SK-N-DZ (cell line): ENCODE data around the gene POLR3A.
A peak's percentile ranks its signal among the peaks of the same experiment; 100 is the strongest.

ENCODE experiments used
- DNase-seq: peaks from one replicate; pipeline ENCODE4 v3.0.0-alpha.2; 2015; ENCODE audit warnings: low spot score

Gene POLR3A

GRCh38 chr10:77979221-77979620, 50.1 kb downstream of the POLR3A start:
- no peak for DNase-seq

DNA sequence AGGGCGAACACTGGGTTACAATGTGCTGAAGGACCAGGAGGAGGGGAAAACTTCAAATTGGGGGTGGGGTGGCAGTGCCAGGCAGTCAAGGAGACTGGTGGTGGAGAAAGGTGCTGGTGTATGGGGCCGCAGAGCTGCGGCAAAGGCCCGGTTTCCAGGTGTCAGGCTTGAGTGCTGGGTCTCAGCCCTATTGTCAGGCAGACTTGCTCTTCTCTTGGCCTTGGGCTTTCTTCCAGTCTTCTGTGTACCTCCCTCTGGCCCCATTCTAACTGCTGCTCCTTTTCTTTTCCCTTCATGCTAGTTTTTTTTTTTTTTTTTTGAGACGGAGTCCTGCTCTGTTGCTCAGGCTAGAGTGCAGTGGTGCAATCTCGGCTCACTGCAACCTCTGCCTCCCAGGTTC, 51.0 kb downstream of the POLR3A start:
- DNase-seq = no peak

DNA sequence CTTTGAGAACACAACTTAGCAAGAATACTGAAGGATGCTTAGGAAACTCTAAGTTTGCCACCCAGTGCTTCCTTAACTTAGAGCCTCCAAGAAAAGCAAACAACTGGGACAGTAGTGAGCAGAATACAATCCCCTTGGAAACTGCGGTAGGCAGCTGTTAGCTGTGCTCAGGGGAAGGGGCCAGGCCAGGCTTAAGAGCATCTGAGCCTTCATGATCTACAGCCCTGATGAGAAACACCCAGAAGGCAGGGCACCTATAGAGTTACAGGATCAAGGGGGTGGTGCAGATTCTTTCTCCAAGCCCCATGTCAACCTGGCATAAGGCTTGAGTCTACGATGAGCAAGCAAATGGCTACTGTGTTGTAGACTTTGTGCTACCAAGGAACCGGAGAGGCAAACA, 51.4 kb downstream of the POLR3A start:
- no peak for DNase-seq

GRCh38 chr10:77977016-77977415, 52.3 kb downstream of the POLR3A start:
- DNase-seq = no peak

DNA sequence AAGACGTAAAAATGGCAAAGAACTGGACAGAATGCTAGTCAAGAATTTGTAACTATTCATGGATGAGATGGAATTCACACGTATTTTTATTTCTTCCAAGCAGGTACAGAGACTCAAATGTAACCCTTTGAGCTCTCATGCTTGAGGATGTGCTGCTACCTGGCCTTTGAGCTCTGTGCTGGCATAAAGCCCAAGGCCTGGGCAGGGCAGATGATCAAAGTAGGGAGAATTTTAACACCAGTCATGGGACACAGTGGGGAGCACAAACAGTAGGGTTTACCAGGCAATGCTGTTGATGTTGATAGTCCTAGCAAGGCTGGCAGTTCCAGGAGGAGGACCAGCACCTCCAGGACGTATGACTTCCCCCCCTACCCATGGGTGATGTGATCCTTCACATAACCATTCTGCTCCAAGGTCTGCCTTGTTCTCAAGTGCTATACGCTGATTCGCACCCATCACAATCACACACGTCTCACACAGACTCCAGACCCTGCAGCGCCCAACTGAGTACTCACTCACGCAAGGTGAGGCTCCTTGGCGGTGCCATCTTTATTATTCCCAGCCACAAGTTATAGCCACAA, 54.1 kb downstream of the POLR3A start:
- DNase-seq = no peak

DNA sequence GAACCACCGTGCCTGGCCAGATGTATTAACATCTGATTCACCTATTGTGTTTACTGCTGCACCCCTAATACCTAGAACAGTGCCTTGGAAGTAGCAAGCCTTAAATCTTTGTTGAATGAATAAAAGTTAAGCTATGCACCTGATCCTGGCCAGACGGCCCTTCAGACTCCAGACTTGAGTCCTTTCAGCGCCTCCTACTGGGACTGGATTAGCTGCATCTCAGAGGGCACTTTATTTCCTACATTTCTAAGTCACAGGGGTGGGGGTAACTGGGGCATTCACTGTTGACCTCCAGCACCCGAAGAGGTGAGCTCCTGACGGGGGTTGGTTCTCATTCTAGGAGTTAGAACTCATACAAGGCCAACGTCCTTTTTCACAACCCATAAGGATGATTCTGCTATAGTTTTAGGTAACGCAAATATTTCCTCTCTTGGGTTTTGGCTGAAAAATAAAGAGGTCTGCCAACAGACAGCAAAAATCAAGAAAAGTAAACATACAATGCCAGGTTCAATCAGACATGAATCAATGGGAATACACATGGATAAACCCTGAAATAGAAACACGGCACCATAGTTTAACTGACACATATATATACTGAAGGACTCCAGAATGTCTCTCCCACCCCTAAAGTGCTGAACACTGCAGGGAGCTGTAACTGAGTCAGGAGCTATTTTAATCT, 54.8 kb downstream of the POLR3A start:
- DNase-seq = no peak

DNA sequence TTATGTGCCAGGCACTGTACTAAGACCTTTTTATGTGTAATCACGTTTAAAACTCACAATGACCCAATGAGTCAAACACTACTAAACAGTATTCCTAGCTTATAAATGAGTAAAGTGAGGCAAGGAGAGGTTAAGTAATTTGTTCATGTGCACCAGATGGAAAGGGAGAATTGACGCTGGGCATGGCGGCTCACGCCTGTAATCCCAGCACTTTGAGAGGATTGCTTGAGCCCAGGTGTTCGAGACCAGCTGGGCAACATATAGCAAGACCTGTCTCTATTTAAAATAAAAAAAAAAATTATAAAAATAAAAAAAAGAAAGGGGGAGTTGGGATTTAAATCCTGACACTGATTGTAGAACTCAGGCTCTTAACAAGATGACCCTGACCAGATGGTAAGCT, 56.0 kb downstream of the POLR3A start:
- DNase-seq = no peak

DNA sequence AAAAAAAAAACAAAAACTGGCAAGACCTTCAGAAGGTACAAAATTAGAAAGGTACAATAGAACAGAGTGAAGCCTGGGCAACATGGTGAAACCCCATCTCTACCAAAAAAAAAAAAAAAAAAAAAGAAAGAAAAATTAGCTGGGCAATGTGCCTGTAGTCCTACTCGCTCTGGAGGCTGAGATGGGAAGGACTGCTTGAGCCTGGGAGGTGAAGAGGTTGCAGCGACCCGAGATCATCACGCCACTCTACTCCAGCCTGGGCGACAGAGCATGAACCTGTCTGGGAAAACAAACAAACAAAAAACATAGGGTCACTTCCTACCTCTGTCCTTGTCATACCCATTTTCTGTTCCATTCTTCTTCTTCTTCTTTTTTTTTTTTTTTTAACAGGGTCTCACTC, 57.2 kb downstream of the POLR3A start:
- no peak for DNase-seq

GRCh38 chr10:77971804-77972144, 57.5 kb downstream of the POLR3A start:
- no peak for DNase-seq

DNA sequence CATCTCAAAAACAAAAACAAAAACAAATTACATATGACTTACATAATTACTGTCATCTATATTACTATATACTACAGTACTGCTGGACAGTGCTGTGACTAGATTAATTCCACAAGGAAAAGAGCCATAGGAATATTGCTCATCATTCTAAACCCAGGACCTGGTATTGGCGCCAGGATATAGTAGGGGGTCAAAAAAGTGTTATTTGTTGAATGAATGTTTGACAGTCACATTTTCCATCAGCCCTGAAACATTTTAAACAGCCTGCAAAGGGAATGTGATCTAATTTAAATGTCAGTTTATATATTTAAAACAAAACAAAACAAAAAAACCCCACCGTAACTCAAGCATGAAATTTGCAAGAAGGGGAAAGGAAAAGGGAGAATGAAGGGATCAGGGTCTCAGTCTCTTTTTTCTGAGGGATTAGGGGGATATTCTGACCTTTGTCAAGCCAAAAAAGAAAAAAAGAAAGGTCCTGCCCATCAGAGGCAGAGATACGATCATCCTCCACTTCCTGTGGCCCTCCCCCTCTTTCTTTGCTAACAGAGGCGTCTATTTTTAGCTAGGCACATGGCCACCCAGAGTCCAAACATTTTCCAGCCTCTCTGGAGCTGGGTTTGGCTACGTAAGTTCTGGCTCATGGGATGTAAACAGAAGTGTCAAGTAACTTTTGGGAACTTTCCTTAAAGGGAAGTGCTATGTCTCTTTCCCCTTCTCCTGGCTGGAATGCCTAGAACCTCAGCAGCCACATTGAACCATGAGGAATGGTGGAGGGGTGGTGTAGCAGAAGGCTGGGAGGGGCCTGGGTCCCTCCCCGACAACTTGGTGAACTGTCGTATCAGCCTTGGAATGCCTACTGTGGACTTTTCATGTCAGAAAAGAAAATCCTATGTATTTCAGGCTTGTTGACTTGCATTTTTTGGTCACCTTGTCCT, 58.2 kb downstream of the POLR3A start:
- DNase-seq = no peak

DNA sequence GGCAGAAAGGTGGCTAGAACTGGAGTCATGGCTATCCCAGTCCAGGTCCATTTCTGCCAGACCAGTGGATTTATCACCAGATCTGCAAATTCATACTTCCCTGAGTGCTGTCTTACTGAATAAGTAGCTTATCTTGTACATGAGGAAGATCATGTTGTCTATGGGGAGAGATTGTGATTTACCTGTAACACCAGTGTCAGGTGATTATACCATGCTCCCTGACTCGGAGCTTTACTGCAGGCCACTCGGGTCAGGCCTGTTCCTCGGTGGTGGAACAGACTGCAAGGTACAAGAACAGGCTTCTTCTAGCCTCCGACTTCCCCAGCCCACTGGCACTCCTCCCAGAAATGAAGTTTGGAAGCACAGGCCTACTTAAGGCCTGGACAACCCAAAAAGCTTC, 60.2 kb downstream of the POLR3A start:
- DNase-seq = no peak

GRCh38 chr10:77967611-77968022, 61.7 kb downstream of the POLR3A start:
- DNase-seq = peak; percentile 84

GRCh38 chr10:77965294-77965693, 64.0 kb downstream of the POLR3A start:
- no peak for DNase-seq

DNA sequence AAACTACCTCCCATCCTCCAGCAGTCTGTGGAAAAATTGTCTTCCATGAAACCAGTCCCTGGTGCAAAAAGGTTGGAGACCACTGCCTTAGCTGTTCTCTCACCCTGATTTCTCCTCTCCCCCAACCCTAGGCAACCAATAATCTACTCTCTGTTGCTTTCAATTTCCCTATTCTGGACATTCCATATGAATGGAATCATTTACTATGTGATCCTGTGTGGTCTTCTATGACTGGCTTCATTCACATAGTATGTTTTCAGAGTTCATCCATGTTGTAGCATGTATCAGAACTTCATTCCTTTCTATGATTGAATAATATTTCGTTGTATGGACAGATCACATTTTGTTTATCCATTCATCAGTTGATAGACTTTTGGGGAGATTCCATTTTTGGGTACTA, 64.5 kb downstream of the POLR3A start:
- DNase-seq = no peak

DNA sequence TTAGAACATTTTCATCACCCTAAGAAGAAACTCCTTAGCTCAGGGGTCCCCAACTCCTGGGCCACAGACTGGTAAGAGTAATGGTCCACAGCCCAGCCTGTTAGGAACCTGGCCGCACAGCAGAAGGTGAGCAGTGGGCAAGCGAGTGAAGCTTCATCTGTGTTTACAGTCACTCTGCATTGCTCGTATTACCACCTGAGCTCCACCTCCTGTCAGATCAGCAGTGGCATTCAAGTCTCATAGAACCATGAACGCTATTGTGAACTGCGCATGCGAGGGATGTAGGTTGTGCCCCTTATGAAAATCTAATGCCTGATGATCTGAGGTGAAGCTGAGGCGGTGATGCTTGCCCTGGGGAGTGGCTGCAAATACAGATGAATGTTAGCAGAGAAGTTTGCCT, 65.4 kb downstream of the POLR3A start:
- DNase-seq = no peak

DNA sequence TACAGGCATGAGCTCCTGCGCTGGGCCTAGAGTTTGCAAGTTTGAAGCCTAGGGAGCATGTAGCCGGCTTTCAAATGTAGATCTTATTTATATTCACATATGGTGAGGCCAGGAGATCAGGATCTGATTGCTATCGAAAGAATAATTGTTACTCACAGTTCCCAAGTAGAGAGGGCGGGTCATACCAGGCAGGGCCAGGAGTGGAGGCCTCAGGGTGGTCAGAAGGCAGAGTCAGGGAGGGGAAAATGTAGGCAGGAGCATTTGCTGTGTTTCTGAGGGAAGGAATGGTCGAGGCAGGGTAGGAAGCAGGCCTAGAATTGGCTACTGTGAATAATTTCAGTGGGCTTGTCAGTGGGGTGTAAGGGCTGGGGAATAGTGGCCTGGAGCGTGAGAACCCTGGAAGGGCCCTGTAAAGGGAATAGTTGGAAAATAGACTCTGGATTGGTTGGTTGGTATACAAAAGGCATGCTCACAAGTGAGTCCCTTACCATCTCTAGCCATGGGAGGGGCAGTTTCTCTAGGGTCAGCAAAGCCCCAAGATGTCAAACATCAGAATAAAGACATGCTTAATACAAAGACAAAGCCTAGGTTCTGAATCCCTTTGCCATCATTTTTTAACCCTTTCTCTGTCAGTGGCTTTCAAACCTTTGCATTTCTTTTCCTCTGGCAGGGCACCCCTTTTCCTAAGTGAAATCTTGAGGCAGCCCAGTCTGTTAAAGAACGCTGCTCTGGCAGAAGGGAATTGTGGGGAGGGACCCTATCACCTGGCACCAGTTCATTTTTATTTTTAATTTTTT, 66.8 kb downstream of the POLR3A start:
- no peak for DNase-seq

DNA sequence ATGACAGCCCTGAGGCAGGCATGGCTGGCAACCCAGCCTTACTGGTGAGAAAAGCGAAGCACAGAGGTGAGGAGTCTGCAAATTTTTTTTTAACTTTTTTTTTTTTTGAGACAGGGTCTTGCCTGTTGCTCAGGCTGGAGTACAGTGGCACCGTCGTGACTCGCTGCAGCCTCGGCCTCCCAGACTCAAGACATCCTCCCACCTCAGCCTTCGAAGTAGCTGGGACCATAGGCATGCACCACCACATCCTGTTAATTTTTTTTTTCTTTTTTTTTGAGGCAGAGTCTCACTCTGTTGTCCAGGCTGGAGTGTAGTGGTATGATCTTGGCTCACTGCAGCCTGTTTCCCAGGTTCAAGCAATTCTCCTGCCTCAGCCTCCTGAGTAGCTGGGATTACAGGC, 67.6 kb downstream of the POLR3A start:
- DNase-seq = no peak

DNA sequence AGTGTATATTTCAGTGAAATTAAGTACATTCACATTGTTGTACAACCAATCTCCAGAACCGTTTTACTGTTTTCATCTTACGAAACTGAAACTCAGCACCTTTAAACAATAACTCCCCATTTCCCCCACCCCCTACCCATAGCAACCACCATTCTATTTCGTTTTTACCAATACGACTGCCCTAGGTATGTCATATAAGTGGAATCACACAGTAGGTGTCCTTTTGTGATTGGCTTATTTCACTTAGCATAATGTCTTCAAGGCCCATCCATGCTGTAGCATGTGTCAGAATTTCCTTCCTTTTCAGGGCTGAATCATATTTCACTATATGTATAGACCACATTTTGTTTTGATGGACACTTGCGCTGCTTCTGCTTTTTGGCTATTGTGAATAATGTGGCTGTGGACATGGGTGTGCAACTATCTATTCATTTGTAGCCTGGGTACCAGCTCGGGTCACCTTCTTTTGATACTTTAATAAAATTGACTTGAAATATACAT, 68.4 kb downstream of the POLR3A start:
- DNase-seq = no peak

GRCh38 chr10:77959887-77960455, 69.3 kb downstream of the POLR3A start:
- no peak for DNase-seq

DNA sequence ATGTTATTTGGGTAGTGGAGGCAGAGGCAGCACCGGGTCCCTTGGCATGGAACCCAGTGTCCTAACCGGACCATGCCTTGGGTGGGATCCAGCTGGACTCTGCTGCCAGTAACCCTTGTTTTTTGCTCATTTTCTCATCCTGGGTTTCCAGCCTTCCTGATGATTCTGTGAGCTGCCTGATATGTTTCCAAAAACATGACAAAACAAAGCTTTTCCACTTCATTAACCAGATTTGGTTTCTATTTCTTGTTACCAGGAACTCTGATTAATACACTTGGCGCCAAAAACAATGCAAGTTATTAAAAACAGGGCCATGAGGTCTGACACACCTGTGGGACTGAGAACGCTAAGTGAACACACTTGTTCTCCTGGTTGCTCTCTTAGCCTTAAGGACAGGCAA, 69.9 kb downstream of the POLR3A start:
- DNase-seq = no peak

GRCh38 chr10:77955136-77955535, 74.2 kb downstream of the POLR3A start:
- no peak for DNase-seq
